NCI-H748 (cell line): ENCODE results near the gene MARS1.
"Not testable (repeated sequence)": the region's sequence is repeated elsewhere in the genome, so short reads cannot be mapped to it uniquely, and the experiment has no call there.

ENCODE experiments used
- DNase-seq: peaks from one replicate; lab custom pipeline; 2025; ENCODE audit not compliant: unreplicated experiment; lab: John Stamatoyannopoulos, UW

The MARS1 gene

DNA sequence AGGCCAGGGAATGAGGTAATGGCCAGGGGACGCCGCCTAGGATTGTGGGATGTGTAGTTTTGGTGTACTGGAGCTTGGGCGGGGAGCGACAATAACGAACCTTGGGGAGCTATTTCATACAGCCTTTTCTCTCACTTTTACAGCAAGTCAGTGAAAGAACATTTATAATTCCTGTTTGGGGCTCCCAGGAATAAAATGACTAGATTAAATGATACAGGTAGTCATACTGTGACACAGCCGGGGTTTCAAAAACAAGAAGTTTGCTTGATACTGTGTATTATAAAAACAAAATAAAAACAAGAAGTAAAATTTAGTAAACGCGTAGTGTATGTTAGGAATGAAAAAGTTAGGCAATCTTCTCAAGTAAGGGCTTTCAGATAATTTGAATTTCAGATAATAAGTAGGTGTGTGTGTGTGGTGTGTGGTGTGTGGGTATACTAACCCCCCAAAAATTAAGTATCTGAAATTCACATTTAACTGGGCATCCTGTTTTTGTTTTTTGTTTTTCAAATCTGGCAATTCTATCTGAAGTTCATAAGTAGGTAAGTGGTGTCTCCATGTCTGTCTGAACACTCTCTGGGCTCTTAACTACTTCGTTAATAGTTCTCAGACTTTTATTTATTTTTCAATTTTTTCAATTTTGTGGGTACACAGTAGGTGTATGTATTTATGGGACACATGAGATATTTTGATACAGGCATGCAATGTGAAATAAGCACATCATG, 59.6 kb downstream of the MARS1 start:
- DNase-seq: no peak

DNA sequence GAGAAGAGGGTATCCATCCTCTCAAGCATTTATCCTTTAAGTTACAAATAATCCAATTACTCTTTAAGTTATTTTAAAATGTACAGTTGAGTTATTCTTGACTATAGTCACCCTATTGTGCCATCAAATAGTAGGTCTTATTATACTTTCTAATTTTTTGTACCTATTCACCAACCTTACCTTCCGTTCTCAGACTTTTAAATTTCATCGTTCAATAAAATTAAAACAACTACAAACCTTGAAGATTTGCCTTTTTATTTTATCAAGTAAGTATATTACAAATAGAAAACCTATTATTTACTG, 60.1 kb downstream of the MARS1 start:
- no peak for DNase-seq

DNA sequence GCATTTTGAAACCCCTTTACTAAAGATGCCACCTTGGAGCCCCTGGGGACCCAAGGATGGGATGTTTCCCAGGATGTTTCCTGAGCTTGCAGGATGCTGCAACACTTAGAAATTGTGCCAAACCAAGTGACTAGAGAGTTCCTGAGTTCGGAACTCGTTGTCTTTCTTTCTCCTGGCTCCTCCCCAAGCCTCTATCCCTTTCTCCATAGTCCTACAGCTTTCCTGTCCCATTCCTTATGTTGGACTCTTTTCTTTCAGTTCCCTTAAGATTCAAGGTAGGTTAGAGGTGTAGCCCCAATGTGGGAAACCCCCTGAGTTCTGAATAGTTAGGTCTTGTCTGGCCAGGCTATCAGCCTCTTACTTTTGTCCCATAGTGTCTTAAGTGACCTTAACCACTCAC, 60.6 kb downstream of the MARS1 start:
- no peak for DNase-seq

DNA sequence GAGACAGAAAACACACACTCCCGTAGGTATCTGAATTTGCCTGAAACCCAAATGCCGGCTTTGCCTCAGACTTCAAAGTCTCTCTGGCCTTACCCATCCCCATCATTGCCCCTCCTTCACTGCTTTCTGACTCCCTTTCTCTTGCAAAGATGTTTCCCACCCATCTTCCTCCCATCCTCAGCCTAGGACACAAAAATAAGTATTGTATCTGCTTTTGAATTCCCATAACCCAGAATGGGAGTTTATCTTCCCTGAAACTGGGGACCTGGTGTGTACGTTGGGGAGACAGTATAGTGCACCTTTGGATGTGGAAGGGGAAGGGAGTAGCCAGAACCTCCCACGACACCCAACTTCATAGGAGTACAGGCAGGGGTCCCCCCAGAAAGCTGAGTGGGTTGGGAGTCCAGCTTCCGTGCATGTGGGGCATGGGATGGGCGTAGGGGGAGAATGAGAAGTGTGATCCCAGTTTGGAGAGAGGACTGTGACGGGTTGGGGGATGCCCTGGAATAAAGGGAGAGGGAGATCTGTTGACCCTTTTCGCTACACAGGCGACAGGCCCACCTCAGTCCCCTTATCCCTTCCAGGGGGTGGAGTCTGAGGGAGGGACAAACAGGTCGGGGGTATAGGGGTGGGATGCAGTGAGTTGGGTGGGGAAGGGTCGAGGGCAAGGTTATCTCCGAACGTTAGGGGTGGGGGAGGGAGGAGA, 61.5 kb downstream of the MARS1 start:
- DNase-seq: no peak

DNA sequence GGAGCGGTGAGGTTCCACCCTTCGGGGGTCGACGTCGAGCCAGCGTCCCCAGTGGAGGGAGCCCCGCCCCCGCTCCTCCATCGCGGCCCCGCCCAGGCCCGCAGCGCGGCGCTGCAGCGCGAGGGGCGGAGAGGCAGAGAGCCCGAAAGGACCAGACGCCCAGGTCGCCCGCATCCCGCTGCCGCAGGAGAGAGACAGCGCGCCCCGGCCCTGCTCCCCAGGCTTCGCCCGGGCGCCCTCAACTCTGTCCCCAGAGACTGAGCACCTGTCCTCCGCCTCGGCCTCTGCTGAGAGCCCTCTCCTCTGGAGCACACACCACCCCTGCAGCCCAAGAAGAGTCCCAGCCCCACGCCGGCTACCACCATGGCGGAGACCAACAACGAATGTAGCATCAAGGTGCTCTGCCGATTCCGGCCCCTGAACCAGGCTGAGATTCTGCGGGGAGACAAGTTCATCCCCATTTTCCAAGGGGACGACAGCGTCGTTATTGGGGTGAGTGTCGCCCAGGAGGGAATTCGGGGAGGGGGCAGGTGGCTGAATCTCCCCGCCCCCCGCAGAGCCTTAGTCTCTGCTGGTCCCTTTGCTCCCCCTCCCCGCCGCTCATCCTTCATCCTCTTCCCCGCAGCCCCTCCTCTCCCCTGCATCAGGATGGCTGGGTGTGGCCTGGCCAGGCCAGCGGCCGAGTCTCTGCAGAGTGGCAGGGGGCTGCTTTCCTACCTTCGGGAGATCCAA, 62.2 kb downstream of the MARS1 start, which contains the start of gene KIF5A:
TSS of gene KIF5A (plus strand) at position 136 of the 732 bp plus-strand sequence. CDS start at position 364, 228 bp downstream.
- DNase-seq: peak; percentile 82

DNA sequence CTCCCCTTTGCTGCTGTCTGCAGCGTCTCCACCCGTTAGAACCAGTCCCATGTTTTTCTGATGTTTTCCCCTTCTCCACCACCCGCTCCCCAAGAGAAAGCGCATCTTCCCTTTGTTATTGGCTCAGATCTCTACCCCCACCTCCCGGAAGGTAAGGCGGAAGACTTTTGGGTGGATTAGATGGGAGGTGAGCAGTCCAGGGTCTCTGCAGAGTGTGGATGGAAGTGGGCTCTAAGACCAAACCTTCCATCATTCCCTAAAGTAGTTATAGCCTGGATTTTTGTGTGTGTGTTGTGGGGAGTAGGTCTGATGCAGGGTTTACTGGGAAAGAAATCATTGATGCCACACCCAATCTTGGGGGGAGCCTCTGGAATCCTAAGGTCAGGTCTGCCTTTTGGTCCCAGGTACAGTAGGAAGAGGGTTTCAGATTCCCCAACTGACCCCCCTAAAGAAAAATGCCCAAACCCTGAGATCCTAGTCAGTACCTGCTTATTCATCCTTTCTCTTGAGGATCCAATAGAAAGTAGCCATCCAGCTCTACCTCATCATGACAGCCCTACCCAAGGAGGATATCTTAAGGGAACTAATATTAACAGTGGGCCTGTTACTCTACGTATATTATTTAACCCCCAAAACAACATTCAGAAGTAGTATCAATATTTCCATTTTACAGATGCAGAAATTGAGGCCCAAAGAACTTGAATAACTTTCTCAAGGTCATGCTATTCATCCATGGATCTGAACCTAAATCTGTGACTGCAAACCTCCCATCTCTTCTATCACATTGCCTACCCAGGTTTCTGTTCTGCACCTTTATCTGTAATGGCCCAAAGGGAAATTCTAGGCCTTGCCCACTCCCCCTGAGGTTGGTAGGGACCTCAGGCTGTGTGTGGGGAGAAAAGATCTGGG, 63.0 kb downstream of the MARS1 start:
- DNase-seq: no peak

DNA sequence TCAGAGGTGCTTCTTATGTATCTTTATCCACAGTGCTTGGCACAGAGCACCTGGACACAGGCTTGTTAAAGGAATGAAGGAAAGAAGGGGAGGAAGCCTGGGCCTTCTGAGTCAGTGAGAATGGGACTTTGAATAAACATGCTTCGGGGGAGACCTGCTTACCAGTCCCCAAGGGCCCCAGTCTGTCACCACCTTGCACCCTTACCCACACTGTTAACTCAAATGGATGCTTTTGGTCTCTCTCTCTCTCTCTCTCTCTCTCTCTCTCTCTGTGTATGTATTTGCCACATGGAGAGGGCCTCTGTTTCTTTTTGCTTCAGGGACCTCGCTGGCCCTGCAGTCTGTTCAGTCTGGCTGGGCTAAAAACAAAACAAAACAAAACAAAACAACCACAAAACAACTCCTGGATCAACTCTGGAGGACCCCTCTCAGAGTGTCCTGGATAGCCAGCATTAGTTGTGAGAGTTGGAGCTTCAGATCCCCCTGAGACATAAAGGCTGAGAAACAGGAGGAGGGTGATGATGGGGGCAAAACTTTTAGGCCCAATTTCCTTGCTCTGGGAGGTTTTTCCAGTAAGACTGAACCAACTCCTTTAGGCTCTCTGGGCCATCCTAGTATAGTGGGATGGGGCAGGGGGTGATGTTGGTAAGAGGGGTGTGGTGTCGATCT, 63.9 kb downstream of the MARS1 start:
- no peak for DNase-seq

DNA sequence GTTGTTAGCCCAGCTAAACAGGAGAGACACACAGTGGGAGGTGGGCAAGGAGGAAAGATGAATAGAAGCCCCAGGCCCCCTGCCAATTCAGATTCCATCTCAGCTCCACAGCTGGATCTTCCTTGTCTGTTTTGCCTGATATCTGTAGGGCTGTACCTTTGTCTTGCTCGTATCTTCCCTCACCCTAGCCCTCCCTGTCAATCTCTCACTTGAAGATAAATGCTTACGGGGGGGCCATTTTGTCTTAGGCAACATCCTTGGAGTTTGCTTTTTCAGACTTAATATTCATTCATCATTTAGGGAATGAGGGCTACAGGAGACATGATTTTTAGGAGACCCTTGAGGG, 64.4 kb downstream of the MARS1 start:
- DNase-seq: no peak

DNA sequence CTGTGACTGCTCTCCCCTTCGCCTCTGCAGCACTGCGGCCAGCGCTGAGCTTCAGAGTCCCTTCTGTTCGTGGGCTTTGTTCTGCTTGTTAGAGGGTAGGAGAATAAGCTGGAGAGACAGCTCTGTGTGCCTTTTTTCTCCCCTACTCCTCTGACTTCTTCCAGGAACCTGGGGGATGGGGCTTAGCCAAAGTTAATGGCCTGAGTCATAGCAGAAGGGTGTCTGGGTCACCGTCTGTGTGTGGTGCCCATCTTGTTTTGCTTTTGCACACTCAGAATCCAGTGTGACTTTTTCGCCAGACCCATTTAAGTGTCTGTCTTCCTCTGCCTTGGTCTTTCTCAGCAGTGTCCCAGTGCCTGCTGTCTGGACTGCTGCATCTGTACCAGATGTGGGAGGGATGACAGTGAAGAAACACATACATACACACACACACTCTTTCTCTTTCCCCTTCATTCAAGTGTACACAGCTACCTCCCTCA, 65.0 kb downstream of the MARS1 start:
- DNase-seq: no peak

DNA sequence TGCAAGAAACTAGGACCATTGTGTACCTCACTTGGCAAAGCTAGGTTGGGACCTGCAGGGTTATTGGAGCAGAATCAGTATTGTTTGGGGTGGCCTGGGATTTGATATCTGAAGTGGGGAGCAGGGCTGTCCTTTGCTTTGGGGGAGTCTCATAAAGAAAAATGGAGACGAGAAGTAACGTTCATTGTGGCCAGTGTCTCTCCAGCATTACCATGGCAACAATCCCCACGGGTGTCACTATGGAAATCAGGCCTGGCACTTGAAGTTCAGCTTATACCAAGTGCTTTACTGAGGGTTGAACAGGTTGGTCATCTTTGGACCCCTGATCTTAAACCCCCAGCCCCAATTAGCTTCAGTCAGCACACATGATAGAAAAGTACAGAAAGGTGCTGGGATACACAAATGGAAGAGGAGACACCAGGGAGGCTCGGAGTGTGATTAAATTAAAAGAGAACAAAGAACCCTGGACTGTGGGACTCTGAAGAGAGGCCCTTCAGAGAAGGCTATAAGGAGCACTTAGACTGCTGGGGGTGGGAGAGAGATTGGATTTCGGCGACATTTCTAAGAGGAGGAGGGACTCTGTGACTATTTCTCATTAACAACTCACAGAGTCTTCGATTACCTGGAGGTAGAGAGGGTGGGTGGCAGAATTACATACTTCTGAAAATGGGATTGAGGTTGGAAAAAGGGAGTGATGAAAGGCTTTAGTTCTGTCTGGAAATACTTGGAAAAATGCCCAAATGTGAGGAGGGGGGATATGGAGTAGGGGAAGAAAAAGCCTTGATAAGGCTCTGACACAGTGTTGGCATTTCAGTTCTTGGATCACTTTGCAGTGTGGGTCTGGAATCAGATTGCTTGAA, 65.7 kb downstream of the MARS1 start:
- peak; percentile 27 for DNase-seq

DNA sequence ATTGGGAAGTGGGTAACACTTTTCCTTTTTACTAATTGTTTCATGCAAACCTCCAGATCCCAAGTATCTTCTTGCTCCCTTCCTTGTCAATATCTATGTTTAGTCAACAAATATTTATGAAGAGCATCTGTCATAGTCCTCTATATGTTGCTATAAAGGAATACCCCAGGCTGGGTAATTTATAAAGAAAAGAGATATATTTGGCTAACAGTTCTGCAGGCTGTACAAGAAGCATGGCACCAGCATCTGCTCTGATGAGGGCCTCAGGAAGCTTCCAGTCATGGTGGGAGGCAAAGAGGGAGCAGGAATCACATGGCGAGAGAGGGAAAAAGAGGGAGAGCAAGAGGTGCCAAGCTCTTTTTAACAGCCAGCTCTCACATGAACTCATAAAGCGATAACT, 66.6 kb downstream of the MARS1 start:
- DNase-seq: no peak

DNA sequence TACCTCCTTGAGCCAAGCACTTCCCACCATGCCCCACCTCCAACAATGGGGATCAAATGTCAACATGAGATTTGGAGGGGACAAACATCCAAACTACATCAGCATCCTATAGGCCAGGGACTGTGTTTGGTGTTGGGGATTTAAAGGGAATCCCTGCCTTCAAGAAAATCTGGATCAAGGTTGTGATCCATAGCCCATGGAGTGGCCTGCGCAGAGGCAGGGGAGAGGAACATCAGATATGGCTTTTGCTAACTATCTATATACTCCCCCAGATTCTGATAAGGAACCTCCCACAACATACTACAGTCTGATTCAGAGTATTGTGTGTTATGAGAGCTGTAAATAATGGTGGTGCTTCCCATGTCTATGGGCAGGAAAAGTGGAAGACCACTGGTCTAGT, 67.0 kb downstream of the MARS1 start:
- DNase-seq: no peak

DNA sequence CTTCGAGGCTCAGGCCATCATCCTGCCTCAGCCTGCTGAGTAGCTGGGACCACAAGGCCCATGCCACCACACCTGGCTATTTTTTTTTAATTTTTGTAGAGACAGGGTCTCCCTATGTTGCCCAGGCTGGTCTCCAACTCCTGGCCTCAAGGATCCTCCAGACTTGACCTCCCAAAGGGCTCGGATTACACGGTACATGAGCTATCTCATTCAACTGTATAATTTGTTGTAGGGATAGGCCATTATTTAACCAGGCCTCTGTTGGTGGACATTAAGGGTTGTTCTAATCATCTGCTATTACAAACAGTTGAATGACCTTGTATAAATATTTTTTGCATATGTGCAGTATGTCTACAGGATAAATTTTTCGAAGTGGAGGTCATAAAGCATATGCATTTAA, 71.0 kb downstream of the MARS1 start:
- DNase-seq: no peak

DNA sequence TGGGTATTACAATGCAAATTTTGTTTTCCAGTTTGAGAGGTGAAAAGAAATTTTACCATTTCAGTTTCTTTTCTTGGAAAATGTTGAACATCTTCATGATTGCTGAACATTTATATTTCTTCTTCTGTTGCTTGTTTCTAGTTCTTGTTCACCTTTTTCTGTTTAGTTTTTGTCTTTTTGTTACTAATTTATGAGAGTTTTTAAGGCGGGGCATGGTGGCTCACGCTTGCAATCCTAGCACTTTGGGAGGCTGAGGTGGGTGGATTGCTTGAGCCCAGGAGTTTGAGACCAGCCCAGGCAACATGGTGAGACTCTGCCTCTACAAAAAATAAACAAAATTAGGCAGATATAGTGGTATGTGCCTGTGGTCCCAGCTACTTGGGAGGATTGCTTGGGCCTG, 72.6 kb downstream of the MARS1 start:
- no peak for DNase-seq

DNA sequence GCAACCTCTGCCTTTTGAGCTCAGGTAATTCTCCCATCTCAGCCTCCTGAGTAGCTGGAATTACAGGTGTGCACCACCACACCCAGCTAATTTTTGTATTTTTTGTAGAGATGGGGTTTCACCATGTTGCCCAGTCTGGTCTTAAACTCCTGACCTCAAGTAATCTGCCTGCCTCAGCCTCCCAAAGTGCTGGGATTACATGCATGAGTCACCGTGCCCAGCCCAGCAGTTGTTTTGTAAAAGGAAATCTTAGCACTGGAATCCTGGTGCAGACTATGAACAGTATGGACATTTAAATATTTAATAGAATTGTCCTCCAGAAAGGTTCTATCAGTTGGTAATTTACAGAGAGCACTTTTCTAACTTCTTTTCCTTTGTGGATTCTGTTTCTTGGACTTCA, 73.2 kb downstream of the MARS1 start:
- not testable (repeated sequence) for DNase-seq

DNA sequence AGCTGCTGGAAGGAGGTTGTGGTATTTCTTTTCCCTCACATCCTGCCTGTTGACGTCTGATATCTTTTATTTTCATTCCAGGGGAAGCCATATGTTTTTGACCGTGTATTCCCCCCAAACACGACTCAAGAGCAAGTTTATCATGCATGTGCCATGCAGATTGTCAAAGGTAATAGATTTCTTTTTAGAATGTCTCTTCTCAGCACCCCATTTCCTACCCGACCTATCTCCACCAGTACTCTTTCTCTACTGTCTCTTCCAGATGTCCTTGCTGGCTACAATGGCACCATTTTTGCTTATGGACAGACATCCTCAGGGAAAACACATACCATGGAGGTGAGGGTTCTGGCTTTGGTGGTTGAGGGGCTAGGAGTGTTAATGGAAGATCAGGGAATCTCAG, 75.5 kb downstream of the MARS1 start:
- DNase-seq: no peak

DNA sequence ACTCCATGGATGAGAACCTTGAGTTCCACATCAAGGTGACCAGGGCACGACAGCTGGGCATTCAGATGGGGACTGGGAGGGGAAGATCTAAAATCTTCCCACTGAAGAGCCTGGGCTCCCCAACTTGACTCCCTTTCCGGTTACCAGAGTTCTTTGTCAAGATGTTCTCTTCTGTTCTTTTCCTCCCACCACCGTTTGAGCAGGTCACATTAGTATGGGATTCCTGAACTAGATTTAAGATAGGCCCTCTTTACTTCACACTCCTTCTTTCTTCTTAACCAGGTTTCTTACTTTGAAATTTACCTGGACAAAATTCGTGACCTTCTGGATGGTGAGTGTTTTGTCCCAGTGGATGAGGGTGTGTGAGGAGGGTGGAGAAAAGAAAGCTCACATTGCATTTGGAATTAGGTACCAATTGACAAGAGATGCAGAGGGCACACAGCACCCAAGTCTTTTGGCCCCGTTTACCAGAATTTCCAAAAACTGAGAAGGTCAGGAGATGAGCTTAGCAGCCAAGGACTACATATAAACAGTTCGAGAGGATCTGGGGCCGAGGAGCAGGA, 76.4 kb downstream of the MARS1 start:
- DNase-seq: no peak
